Smooth muscle cell (in vitro differentiated cells): ENCODE results near the gene IDUA. TPM values are rescaled to one million over a fixed set of nuclear protein-coding genes. Genes with fewer than 3 reads are reported as not detected.
"Not testable (repeated sequence)": the region's sequence is repeated elsewhere in the genome, so short reads cannot be mapped to it uniquely, and the experiment has no call there.

ENCODE experiments used
- DNase-seq: peaks from one replicate; lab custom pipeline; 2025; ENCODE audit not compliant: unreplicated experiment; lab: John Stamatoyannopoulos, UW
- H2AFZ ChIP-seq: fragments of 200-600 bp; sonication (generic); 2 replicates; pipeline ENCODE4 v1.6.0; 2016; ENCODE audit warnings: antibody characterized with exemption, low read depth, mild to moderate bottlenecking
- H3F3A ChIP-seq: fragments of 200-600 bp; sonication (generic); 2 replicates; pipeline ENCODE4 v1.6.0; 2017; ENCODE audit warnings: antibody characterized with exemption, low read depth
- H3K27ac ChIP-seq: fragments of 200-600 bp; sonication (generic); 2 replicates; pipeline ENCODE4 v1.5.1; 2016; ENCODE audit warnings: low read depth, mild to moderate bottlenecking
- H3K27me3 ChIP-seq: fragments of 200-600 bp; sonication (generic); 2 replicates; pipeline ENCODE4 v1.6.1; 2016; ENCODE audit warnings: low read depth, mild to moderate bottlenecking
- H3K36me3 ChIP-seq: fragments of 200-600 bp; sonication (generic); 2 replicates; pipeline ENCODE4 v1.5.1; 2016; ENCODE audit warnings: low read depth
- H3K4me1 ChIP-seq: fragments of 200-600 bp; sonication (generic); 2 replicates; pipeline ENCODE4 v1.5.1; 2016; ENCODE audit warnings: low read depth
- H3K4me2 ChIP-seq: fragments of 200-600 bp; sonication (generic); 2 replicates; pipeline ENCODE4 v1.6.0; 2016; ENCODE audit warnings: mild to moderate bottlenecking
- H3K4me3 ChIP-seq: fragments of 200-600 bp; sonication (generic); 2 replicates; pipeline ENCODE4 v1.5.1; 2016; ENCODE audit warnings: mild to moderate bottlenecking
- H3K79me2 ChIP-seq: fragments of 200-600 bp; sonication (generic); 2 replicates; pipeline ENCODE4 v1.6.0; 2016; ENCODE audit warnings: low read depth, mild to moderate bottlenecking
- H3K9ac ChIP-seq: fragments of 200-600 bp; sonication (generic); 2 replicates; pipeline ENCODE4 v1.6.0; 2016; ENCODE audit warnings: low read depth
- H3K9me3 ChIP-seq: fragments of 200-600 bp; sonication (generic); replicated peaks from 2 replicates; pipeline ENCODE4 v1.5.1; 2016; ENCODE audit warnings: low read depth
- H4K20me1 ChIP-seq: fragments of 200-600 bp; sonication (generic); 2 replicates; pipeline ENCODE4 v1.6.0; 2016; ENCODE audit warnings: low read depth
- CTCF ChIP-seq: fragments of 200-600 bp; sonication (generic); IDR thresholded peaks from 2 replicates; pipeline ENCODE4 v1.5.1; 2017; ENCODE audit warnings: borderline replicate concordance, mild to moderate bottlenecking, antibody characterized with exemption; ENCODE audit not compliant: insufficient read depth, poor library complexity, severe bottlenecking
- WGBS: methylation state at CpG from one replicate; pipeline ENCODE4 v1.1.7; 2016; ENCODE audit warnings: low lambda C conversion rate; 5-methylcytosine and 5-hydroxymethylcytosine counted together
- polyA plus RNA-seq: library from polyadenylated mRNA; unstranded; fragments of >200 nt; fragmentation: Nextera tagmentation; extraction: Ambion mirVana; gene quantifications from 2 replicates; pipeline ENCODE4 v1.2.1, GENCODE V29; 2016
- total RNA-seq: library from RNA; depleted of rRNA; stranded (reverse); fragments of >200 nt; gene quantifications from 2 replicates; pipeline ENCODE4 v1.2.3, GENCODE V29; 2014

Gene IDUA
- total and polyA plus RNA-seq, 2 experiments from 2014 or later: 6.3 to 49.9 TPM

GRCh38 chr4:1053080-1053661, 66.3 kb downstream of the IDUA start:
- Histone ChIP-seq H3K9me3 (no peaks in the 10 kb centered on the region), H3K36me3 (no peaks in the 10 kb centered on the region), H3K27me3 (peaks cover 40% of the 10 kb centered on the region), H3K27ac (no peak overlapping the region), H3K4me3 (no peak overlapping the region), H3K4me2 (no peak overlapping the region), H4K20me1 (no peaks in the 10 kb centered on the region), H3K79me2 (no peaks in the 10 kb centered on the region), H3F3A (no peaks in the 10 kb centered on the region), H3K4me1 (peaks cover 4% of the 10 kb centered on the region), H3K9ac (no peak overlapping the region), H2AFZ (no peak overlapping the region)
- 79% methylated on average over 24 of the region's 24 CpGs for WGBS
- no peak for TF ChIP-seq CTCF
- no peak for DNase-seq

DNA sequence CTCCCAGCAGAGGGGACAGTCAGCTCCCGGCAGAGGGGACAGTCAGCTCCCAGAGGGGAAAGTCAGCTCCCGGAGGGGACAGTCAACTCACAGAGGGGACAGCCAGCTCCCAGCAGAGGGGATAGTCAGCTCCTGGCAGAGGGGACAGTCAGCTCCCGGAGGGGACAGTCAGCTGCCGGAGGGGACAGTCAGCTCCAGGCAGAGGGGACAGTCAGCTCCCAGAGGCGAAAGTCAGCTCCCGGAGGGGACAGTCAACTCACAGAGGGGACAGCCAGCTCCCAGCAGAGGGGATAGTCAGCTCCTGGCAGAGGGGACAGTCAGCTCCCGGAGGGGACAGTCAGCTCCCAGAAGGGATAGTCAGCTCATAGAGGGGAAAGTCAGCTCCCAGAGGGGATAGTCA, 67.0 kb downstream of the IDUA start:
- H3K4me1 ChIP-seq, H3K4me3 ChIP-seq, H3K79me2 ChIP-seq, H2AFZ ChIP-seq, H3K4me2 ChIP-seq, H3K9ac ChIP-seq, H3K36me3 ChIP-seq, H3K9me3 ChIP-seq, H4K20me1 ChIP-seq, H3K27ac ChIP-seq, H3F3A ChIP-seq, DNase-seq: not testable (repeated sequence)
- WGBS: 83% methylated on average over 7 of the region's 7 CpGs
- peaks cover 40% of the 10 kb centered on the region for H3K27me3 ChIP-seq

Other genes with a start within 250 kb of the IDUA start
- 0.58 TPM in 1 of 2 replicates, not detected in the other for gene CPLX1, start 160.9 kb upstream of the IDUA start, total RNA-seq
- not detected in 2 replicates for gene CPLX1, start 160.9 kb upstream of the IDUA start, polyA plus RNA-seq
- gene GAK, start 54.7 kb upstream of the IDUA start, total RNA-seq: 57.3 and 85.4 TPM in 2 replicates
- 56.2 and 75.4 TPM in 2 replicates for gene GAK, start 54.7 kb upstream of the IDUA start, polyA plus RNA-seq
- gene TMEM175, start 54.6 kb upstream of the IDUA start, total RNA-seq: 20.6 and 30.4 TPM in 2 replicates
- gene TMEM175, start 54.6 kb upstream of the IDUA start, polyA plus RNA-seq: 27.6 and 35.2 TPM in 2 replicates
- 4.2 and 6.5 TPM in 2 replicates for gene DGKQ, start 13.5 kb upstream of the IDUA start, total RNA-seq
- gene DGKQ, start 13.5 kb upstream of the IDUA start, polyA plus RNA-seq: 14.9 and 16.2 TPM in 2 replicates
- gene SLC26A1, start 6.4 kb downstream of the IDUA start, total RNA-seq: 0.67 TPM in 1 of 2 replicates, not detected in the other
- gene SLC26A1, start 6.4 kb downstream of the IDUA start, polyA plus RNA-seq: 1.6 and 1.7 TPM in 2 replicates
- gene FGFRL1, start 24.6 kb downstream of the IDUA start, total RNA-seq: 11.7 and 16.1 TPM in 2 replicates
- 29.6 and 30.7 TPM in 2 replicates for gene FGFRL1, start 24.6 kb downstream of the IDUA start, polyA plus RNA-seq
- 0.67 and 1.3 TPM in 2 replicates for gene RNF212, start 126.5 kb downstream of the IDUA start, total RNA-seq
- gene RNF212, start 126.5 kb downstream of the IDUA start, polyA plus RNA-seq: 1.8 and 4.6 TPM in 2 replicates
- gene SPON2, start 185.5 kb downstream of the IDUA start, total RNA-seq: 152 and 171 TPM in 2 replicates
- gene SPON2, start 185.5 kb downstream of the IDUA start, polyA plus RNA-seq: 388 and 427 TPM in 2 replicates